WTC11 (cell line): ENCODE measurements around the gene KCNK3. TPM values are rescaled to one million over a fixed set of nuclear protein-coding genes. Genes with fewer than 3 reads are reported as not detected.

Experiments used
- ATAC-seq: fragments of 200-7000 bp; cut with Tn5 transposase; 2 replicates; pipeline ENCODE4 v1.10.0; 2021; ENCODE audit warnings: mild to moderate bottlenecking, moderate library complexity
- CTCF ChIA-PET: fragments of 300-600 bp; sonication (Branson Sonifier 250); formaldehyde crosslinking; loops from one replicate; lab custom pipeline; 2021; ENCODE audit warnings: antibody characterized with exemption; lab: Charles Lee
- POLR2A ChIA-PET: fragments of 350-600 bp; sonication (Branson Sonifier 250); formaldehyde crosslinking; loops from one replicate; lab custom pipeline; 2021; ENCODE audit warnings: antibody characterized with exemption; lab: Charles Lee
- DNase-seq: peaks from one replicate; pipeline ENCODE4 v3.0.0; 2021; ENCODE audit warnings: low spot score
- H3K27ac Mint-ChIP-seq: 2 replicates; pipeline ENCODE4 v1.8.0; 2021; ENCODE audit warnings: mixed read lengths
- H3K27me3 Mint-ChIP-seq: 2 replicates; pipeline ENCODE4 v1.8.0; 2021; ENCODE audit warnings: low read depth, mild to moderate bottlenecking, moderate library complexity, mixed read lengths
- H3K36me3 Mint-ChIP-seq: 2 replicates; pipeline ENCODE4 v1.8.0; 2021; ENCODE audit warnings: mixed read lengths
- H3K4me1 Mint-ChIP-seq: 2 replicates; pipeline ENCODE4 v1.8.0; 2022; ENCODE audit warnings: mixed read lengths
- H3K4me3 Mint-ChIP-seq: 2 replicates; pipeline ENCODE4 v1.8.0; 2021; ENCODE audit warnings: mild to moderate bottlenecking, moderate library complexity, mixed read lengths
- H3K9me3 Mint-ChIP-seq: 2 replicates; pipeline ENCODE4 v1.8.0; 2021; ENCODE audit warnings: mixed read lengths
- CREB1 ChIP-seq: sonication (generic); formaldehyde crosslinking; IDR thresholded peaks from 2 replicates; pipeline ENCODE4 v1.8.0; 2023; ENCODE audit warnings: mild to moderate bottlenecking, missing genetic modification reagents
- GRHL2 ChIP-seq: fragments of 250-450 bp; sonication (Bioruptor Pico); IDR thresholded peaks from 2 replicates; pipeline ENCODE4 v1.8.0; 2022; ENCODE audit warnings: mild to moderate bottlenecking, moderate library complexity; ENCODE audit not compliant: insufficient replicate concordance, severe bottlenecking
- JAZF1 ChIP-seq: fragments of 250-450 bp; sonication (Bioruptor Pico); IDR thresholded peaks from 2 replicates; pipeline ENCODE4 v1.9.0; 2021; ENCODE audit warnings: moderate library complexity, mild to moderate bottlenecking, inconsistent platforms
- KAT7 ChIP-seq: sonication (generic); formaldehyde crosslinking; IDR thresholded peaks from 2 replicates; pipeline ENCODE4 v1.8.1; 2023; ENCODE audit warnings: missing genetic modification reagents, mild to moderate bottlenecking, borderline replicate concordance
- NR2C2 ChIP-seq: sonication (generic); formaldehyde crosslinking; IDR thresholded peaks from 2 replicates; pipeline ENCODE4 v1.8.0; 2022; ENCODE audit warnings: mild to moderate bottlenecking, missing genetic modification reagents
- SMAD4 ChIP-seq: sonication (generic); formaldehyde crosslinking; IDR thresholded peaks from 2 replicates; pipeline ENCODE4 v1.8.0; 2022; ENCODE audit warnings: mild to moderate bottlenecking, missing genetic modification reagents
- TCF7 ChIP-seq: sonication (generic); formaldehyde crosslinking; IDR thresholded peaks from 2 replicates; pipeline ENCODE4 v1.8.0; 2022; ENCODE audit warnings: mild to moderate bottlenecking, low read depth, missing genetic modification reagents, moderate library complexity
- TEAD4 ChIP-seq: sonication (generic); formaldehyde crosslinking; IDR thresholded peaks from 2 replicates; pipeline ENCODE4 v1.8.0; 2022; ENCODE audit warnings: mild to moderate bottlenecking, missing genetic modification reagents
- ZNF423 ChIP-seq: fragments of 250-450 bp; sonication (Bioruptor Pico); IDR thresholded peaks from 2 replicates; pipeline ENCODE4 v2.1.2; 2022; ENCODE audit warnings: mild to moderate bottlenecking, moderate library complexity
- ZNF671 ChIP-seq: fragments of 250-450 bp; sonication (Bioruptor Pico); IDR thresholded peaks from 2 replicates; pipeline ENCODE4 v1.8.0; 2021; ENCODE audit warnings: mild to moderate bottlenecking
- total RNA-seq: library from RNA; stranded (reverse); gene quantifications from 3 replicates; pipeline ENCODE4 v1.2.3, GENCODE V29; 2021
- TF ChIP-seq, protein P1 (sequence below): sonication (generic); formaldehyde crosslinking; IDR thresholded peaks from 2 replicates; pipeline ENCODE4 v1.8.0; 2022; ENCODE audit warnings: mild to moderate bottlenecking, missing genetic modification reagents
- TF ChIP-seq, protein P2 (sequence below): sonication (generic); formaldehyde crosslinking; IDR thresholded peaks from 2 replicates; pipeline ENCODE4 v1.8.0; 2023; ENCODE audit warnings: mild to moderate bottlenecking, missing genetic modification reagents
- TF ChIP-seq, protein P3 (sequence below): fragments of 250-450 bp; sonication (Bioruptor Pico); IDR thresholded peaks from 2 replicates; pipeline ENCODE4 v1.9.0; 2021; ENCODE audit warnings: mild to moderate bottlenecking
- TF ChIP-seq, protein P4 (sequence below): sonication (generic); formaldehyde crosslinking; IDR thresholded peaks from 2 replicates; pipeline ENCODE4 v1.8.1; 2022; ENCODE audit warnings: low read depth, mild to moderate bottlenecking, moderate library complexity, missing genetic modification reagents, borderline replicate concordance
- TF ChIP-seq, protein P5 (sequence below): sonication (generic); formaldehyde crosslinking; conservative IDR thresholded peaks from 2 replicates; pipeline ENCODE4 v1.8.1; 2023; ENCODE audit warnings: mild to moderate bottlenecking, low read depth, missing genetic modification reagents, moderate library complexity
- TF ChIP-seq, protein P6 (sequence below): sonication (generic); formaldehyde crosslinking; IDR thresholded peaks from 2 replicates; pipeline ENCODE4 v1.8.1; 2023; ENCODE audit warnings: mild to moderate bottlenecking, moderate library complexity, missing genetic modification reagents
- TF ChIP-seq, protein P7 (sequence below): sonication (generic); formaldehyde crosslinking; IDR thresholded peaks from 2 replicates; pipeline ENCODE4 v1.8.0; 2022; ENCODE audit warnings: mild to moderate bottlenecking, missing genetic modification reagents
- TF ChIP-seq, protein P8 (sequence below): sonication (generic); formaldehyde crosslinking; IDR thresholded peaks from 2 replicates; pipeline ENCODE4 v1.8.1; 2022; ENCODE audit warnings: low read depth, missing genetic modification reagents, borderline replicate concordance

KCNK3 gene
- total RNA-seq, 1 experiment from 2014 or later: 0.22 TPM

DNA sequence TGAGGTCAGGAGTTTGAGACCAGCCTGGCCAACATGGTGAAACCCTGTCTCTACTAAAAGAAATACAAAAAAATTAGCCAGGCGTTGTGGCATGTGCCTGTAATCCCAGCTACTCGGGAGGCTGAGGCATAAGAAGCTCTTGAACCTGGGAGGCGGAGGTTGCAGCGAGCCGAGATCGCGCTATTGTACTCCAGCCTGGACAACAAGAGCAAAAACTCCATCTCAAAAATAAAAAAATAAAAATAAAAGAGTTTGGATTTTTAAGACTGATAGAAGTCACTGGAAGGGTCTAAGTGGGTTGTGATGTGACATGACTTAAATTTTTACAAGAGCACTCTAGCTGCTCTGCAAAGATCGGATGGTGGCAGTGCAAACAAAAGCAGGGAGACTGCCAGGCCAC, 15.9 kb downstream of the KCNK3 start:
- TF ChIP-seq, protein P1, sequence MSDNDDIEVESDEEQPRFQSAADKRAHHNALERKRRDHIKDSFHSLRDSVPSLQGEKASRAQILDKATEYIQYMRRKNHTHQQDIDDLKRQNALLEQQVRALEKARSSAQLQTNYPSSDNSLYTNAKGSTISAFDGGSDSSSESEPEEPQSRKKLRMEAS (CRISPR knock-in tag): no peak
- TF ChIP-seq KAT7 (CRISPR knock-in tag) (no peak), CREB1 (CRISPR knock-in tag) (no peak), JAZF1 (CRISPR knock-in tag) (no peak), TEAD4 (CRISPR knock-in tag) (no peak), ZNF423 (CRISPR knock-in tag) (no peak), ZNF671 (CRISPR knock-in tag) (no peak)
- TF ChIP-seq, protein P2, sequence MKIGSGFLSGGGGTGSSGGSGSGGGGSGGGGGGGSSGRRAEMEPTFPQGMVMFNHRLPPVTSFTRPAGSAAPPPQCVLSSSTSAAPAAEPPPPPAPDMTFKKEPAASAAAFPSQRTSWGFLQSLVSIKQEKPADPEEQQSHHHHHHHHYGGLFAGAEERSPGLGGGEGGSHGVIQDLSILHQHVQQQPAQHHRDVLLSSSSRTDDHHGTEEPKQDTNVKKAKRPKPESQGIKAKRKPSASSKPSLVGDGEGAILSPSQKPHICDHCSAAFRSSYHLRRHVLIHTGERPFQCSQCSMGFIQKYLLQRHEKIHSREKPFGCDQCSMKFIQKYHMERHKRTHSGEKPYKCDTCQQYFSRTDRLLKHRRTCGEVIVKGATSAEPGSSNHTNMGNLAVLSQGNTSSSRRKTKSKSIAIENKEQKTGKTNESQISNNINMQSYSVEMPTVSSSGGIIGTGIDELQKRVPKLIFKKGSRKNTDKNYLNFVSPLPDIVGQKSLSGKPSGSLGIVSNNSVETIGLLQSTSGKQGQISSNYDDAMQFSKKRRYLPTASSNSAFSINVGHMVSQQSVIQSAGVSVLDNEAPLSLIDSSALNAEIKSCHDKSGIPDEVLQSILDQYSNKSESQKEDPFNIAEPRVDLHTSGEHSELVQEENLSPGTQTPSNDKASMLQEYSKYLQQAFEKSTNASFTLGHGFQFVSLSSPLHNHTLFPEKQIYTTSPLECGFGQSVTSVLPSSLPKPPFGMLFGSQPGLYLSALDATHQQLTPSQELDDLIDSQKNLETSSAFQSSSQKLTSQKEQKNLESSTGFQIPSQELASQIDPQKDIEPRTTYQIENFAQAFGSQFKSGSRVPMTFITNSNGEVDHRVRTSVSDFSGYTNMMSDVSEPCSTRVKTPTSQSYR (CRISPR knock-in tag): no peak
- TF ChIP-seq, protein P3, sequence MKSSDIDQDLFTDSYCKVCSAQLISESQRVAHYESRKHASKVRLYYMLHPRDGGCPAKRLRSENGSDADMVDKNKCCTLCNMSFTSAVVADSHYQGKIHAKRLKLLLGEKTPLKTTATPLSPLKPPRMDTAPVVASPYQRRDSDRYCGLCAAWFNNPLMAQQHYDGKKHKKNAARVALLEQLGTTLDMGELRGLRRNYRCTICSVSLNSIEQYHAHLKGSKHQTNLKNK (CRISPR knock-in tag): no peak
- Mint-ChIP-seq H3K4me3 (no peak overlapping the region), H3K4me1 (peaks cover 4% of the 10 kb centered on the region), H3K27me3 (no peaks in the 10 kb centered on the region; the same call in 1 of the 2 replicates), H3K36me3 (no peaks in the 10 kb centered on the region), H3K9me3 (no peaks in the 10 kb centered on the region), H3K27ac (no peak overlapping the region)
- CTCF ChIA-PET: no interaction called here
- ATAC-seq: no peak
- POLR2A ChIA-PET: no interaction called here
- DNase-seq: no peak

DNA sequence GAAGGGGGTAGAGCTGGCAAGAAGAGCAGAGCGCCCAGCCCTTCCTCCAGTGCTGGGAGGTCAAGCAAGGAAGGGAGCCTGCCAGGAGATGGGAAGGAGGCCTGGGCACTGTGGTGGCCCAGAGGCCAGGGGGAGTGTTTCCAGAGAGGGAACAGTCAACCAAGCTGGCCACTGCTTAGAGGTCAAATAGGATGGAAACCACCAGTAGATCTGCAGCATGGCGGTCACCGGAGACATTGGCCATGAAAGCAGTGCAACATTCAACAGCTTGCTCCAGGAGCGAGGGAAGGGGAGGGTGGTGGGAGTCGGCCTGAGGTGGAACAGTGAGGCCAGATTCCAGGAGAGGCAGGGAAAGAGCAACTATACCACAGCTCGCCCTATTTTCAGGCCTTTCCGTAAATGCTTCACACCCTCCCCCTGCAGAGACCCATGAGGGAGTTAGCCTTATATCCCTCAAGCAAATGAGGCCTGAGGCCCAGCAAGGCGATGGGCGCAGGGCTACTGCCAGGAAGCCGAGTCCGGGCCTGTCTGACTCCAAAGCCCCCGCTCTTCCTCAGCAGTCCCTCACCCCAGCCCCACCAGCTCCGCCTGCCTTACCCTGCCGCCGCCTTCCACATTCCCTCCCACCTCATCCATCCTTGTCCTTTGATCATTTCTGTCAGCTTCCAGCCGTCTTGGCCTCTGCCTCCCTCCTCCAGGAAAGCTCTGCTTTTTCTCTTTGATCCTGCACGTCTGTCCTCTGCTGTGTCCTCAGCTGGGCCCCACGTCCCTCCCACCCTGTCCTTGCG, 17.0 kb downstream of the KCNK3 start:
- no peaks in the 10 kb centered on the region for H3K9me3 Mint-ChIP-seq
- DNase-seq (no peak), ATAC-seq (no peak)
- ChIA-PET CTCF (interaction anchor here (0.8 to 2.8 kb wide), 4 partner anchors 34 to 132 kb away, joined by 3 to 11 read pairs (median 4); no protein-coding TSS in a partner anchor), POLR2A (interaction anchor here (0.5 kb wide), 1 partner anchor 1468 kb away, joined by 3 read pairs; no protein-coding TSS in a partner anchor)
- TF ChIP-seq TCF7 (CRISPR knock-in tag) (no peak), SMAD4 (CRISPR knock-in tag) (no peak), GRHL2 (no peak), NR2C2 (CRISPR knock-in tag) (no peak)
- TF ChIP-seq, protein P4, sequence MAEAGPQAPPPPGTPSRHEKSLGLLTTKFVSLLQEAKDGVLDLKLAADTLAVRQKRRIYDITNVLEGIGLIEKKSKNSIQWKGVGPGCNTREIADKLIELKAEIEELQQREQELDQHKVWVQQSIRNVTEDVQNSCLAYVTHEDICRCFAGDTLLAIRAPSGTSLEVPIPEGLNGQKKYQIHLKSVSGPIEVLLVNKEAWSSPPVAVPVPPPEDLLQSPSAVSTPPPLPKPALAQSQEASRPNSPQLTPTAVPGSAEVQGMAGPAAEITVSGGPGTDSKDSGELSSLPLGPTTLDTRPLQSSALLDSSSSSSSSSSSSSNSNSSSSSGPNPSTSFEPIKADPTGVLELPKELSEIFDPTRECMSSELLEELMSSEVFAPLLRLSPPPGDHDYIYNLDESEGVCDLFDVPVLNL (CRISPR knock-in tag): no peak
- TF ChIP-seq, protein P5, sequence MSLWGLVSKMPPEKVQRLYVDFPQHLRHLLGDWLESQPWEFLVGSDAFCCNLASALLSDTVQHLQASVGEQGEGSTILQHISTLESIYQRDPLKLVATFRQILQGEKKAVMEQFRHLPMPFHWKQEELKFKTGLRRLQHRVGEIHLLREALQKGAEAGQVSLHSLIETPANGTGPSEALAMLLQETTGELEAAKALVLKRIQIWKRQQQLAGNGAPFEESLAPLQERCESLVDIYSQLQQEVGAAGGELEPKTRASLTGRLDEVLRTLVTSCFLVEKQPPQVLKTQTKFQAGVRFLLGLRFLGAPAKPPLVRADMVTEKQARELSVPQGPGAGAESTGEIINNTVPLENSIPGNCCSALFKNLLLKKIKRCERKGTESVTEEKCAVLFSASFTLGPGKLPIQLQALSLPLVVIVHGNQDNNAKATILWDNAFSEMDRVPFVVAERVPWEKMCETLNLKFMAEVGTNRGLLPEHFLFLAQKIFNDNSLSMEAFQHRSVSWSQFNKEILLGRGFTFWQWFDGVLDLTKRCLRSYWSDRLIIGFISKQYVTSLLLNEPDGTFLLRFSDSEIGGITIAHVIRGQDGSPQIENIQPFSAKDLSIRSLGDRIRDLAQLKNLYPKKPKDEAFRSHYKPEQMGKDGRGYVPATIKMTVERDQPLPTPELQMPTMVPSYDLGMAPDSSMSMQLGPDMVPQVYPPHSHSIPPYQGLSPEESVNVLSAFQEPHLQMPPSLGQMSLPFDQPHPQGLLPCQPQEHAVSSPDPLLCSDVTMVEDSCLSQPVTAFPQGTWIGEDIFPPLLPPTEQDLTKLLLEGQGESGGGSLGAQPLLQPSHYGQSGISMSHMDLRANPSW (CRISPR knock-in tag): no peak
- TF ChIP-seq, protein P6, sequence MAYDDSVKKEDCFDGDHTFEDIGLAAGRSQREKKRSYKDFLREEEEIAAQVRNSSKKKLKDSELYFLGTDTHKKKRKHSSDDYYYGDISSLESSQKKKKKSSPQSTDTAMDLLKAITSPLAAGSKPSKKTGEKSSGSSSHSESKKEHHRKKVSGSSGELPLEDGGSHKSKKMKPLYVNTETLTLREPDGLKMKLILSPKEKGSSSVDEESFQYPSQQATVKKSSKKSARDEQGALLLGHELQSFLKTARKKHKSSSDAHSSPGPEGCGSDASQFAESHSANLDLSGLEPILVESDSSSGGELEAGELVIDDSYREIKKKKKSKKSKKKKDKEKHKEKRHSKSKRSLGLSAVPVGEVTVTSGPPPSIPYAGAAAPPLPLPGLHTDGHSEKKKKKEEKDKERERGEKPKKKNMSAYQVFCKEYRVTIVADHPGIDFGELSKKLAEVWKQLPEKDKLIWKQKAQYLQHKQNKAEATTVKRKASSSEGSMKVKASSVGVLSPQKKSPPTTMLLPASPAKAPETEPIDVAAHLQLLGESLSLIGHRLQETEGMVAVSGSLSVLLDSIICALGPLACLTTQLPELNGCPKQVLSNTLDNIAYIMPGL (CRISPR knock-in tag): no peak
- TF ChIP-seq, protein P7, sequence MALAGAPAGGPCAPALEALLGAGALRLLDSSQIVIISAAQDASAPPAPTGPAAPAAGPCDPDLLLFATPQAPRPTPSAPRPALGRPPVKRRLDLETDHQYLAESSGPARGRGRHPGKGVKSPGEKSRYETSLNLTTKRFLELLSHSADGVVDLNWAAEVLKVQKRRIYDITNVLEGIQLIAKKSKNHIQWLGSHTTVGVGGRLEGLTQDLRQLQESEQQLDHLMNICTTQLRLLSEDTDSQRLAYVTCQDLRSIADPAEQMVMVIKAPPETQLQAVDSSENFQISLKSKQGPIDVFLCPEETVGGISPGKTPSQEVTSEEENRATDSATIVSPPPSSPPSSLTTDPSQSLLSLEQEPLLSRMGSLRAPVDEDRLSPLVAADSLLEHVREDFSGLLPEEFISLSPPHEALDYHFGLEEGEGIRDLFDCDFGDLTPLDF (CRISPR knock-in tag): no peak
- TF ChIP-seq, protein P2 (CRISPR knock-in tag): no peak
- TF ChIP-seq, protein P8, sequence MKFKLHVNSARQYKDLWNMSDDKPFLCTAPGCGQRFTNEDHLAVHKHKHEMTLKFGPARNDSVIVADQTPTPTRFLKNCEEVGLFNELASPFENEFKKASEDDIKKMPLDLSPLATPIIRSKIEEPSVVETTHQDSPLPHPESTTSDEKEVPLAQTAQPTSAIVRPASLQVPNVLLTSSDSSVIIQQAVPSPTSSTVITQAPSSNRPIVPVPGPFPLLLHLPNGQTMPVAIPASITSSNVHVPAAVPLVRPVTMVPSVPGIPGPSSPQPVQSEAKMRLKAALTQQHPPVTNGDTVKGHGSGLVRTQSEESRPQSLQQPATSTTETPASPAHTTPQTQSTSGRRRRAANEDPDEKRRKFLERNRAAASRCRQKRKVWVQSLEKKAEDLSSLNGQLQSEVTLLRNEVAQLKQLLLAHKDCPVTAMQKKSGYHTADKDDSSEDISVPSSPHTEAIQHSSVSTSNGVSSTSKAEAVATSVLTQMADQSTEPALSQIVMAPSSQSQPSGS (CRISPR knock-in tag): no peak
- H3K27me3 Mint-ChIP-seq: no peaks in the 10 kb centered on the region; the same call in 1 of the 2 replicates
- no peak overlapping the region for H3K27ac Mint-ChIP-seq
- H3K36me3 Mint-ChIP-seq: no peaks in the 10 kb centered on the region
- H3K4me1 Mint-ChIP-seq: peaks cover 4% of the 10 kb centered on the region
- H3K4me3 Mint-ChIP-seq: no peak overlapping the region
